Cortex of kidney (tissue), 1 donor: Measurements from ENCODE around the gene HVCN1.

Experiments
- DNase-seq: peaks from one replicate; lab custom pipeline; 2025; lab: John Stamatoyannopoulos, UW

HVCN1 gene

DNA sequence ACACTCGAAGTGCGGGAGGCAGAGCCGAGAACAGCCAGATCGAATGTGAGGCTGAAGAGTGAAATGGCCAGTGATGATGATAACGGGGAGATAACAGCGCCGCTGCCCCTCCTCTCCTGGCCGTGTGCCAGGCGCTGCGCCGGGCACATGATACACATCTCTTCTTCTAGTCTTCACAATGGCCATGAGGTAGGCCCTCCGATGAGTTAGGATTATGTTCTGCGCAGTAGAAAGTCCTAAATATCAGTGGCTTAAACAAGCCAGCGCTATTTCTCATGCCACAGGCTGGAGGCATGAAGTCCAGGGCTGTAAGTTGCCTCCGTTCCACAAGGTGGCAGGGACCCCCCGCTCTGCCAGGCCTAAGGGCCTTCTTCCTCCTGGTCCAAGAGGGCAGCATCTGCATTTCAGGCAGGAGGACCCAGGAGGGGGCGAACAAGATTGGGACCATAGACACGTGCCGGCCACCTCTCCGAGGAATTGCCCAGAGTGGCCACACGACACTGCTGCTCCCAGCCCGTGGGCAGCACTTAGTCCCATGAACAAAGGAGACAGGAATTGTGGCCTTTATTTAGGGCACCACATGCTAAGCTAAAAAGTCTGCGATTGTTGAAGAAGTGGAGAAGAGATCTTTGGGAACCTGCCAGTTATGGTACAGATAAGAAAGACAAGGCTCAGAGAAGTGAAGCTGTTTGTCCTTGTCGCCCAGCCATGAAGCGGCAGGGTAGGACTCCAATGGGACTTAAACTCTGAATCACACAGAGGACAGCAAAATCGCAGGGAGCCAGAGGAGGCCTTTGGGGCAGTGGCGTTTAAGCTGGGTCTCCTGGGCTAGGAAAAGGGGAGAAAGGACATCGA is 10.9 kb upstream of the HVCN1 start:
- DNase-seq: no peak

GRCh38 chr12:110698171-110698902 is 9.4 kb upstream of the HVCN1 start:
- no peak for DNase-seq

GRCh38 chr12:110697236-110697635 is 8.3 kb upstream of the HVCN1 start:
- no peak for DNase-seq

DNA sequence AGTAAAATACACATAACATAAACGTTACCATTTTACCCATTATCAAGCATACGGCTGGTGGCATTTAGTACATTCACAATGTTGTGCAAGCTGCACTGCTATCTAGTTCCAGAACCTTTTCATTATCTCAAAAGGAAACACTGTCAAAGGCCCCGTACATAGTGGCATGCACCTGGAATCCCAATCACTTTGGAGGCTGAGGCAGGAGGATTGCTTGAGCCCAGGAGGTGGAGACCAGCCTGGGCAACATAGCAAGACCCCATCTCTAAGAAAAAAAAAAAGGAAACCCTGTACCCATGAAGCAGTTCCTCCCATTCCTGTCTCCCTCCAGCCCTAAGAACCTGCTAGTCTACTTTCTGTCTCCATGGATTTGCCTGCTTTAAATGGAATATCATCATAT is 7.4 kb upstream of the HVCN1 start:
- DNase-seq: no peak

DNA sequence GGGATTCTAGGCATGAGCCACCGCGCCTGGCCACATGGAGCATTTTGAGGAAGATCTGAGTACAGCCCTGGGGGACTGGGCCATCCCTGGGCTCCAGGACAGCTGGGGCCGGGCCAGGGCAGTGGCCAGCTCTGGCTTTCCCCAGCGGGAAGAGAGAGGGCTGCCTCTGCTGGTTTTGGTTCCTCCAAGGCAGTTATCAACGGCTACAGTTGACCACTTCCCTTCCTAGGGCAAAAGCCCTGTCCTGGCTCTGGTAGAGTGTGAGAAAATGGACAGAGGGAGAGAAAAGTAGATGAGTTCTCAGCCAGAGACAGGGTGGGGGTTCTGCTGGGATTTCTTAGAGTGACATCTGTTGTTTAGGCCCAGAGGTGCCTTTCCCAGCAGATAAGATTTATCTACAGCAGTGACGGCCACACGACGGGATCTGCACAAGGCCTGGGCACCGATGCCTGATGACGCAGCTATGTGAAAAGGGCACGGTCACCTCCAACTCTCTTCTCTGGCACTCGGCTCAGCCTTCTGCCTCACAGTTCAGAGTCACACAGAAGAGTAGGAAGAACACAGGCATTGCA is 5.5 kb upstream of the HVCN1 start:
- no peak for DNase-seq

- DNase-seq: no peak
Observed at GRCh38 chr12:110693731-110694130, 4.8 kb upstream of the HVCN1 start.

DNA sequence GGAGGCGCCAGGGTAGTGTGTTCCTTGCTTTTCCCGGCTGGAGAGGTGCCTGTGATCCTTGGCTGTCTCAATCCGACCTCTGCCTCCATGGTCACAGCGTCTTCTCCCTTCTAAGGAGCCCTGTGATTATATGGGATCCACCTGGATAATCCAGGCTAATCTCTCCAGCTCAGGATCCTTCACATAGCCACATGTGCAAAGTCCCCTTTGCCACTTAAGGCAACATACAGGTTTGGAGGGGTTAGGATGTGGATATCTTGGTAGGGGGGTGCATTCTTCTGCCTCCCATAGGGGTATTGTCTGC is 1.2 kb upstream of the HVCN1 start:
- DNase-seq: no peak

GRCh38 chr12:110689281-110690126 is 589 bp upstream of the HVCN1 start:
- DNase-seq: no peak

GRCh38 chr12:110687396-110688169 is 1.3 kb downstream of the HVCN1 start:
- DNase-seq: no peak

DNA sequence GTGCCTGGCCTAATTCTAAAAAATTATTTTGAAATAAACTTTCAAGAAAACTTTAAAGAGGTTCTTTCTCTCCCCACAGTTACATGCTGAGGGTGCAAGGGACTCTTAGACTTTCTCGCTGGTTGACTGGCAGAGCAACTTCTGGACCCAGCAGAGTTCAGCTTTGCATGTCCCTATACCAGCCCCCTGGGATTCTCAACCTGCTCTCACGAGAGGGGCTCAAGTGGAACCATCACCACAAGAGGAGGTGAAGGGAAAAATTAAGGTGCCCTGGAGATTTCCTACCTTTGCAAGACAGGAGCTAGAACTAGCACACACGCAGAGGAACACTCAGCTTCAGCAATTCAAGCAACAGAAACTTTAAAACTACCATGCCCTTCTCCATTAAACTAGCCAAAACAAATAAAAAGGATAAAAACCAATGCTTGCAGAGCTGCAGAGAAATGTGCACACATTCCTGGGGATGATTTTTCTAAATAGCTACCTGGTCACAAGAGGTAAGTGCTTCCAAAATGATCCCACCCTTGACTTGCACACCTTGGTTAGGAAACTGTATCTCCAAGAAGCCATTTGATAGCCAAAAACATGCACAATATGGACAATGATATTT is 2.5 kb downstream of the HVCN1 start:
- no peak for DNase-seq

- DNase-seq: no peak
Observed at GRCh38 chr12:110684312-110684836, 4.5 kb downstream of the HVCN1 start.

- DNase-seq: no peak
Observed at GRCh38 chr12:110683888-110684287, 5.0 kb downstream of the HVCN1 start.

GRCh38 chr12:110680032-110680431 is 8.9 kb downstream of the HVCN1 start:
- DNase-seq: no peak

- no peak for DNase-seq
Observed at GRCh38 chr12:110679201-110679600, 9.7 kb downstream of the HVCN1 start.

DNA sequence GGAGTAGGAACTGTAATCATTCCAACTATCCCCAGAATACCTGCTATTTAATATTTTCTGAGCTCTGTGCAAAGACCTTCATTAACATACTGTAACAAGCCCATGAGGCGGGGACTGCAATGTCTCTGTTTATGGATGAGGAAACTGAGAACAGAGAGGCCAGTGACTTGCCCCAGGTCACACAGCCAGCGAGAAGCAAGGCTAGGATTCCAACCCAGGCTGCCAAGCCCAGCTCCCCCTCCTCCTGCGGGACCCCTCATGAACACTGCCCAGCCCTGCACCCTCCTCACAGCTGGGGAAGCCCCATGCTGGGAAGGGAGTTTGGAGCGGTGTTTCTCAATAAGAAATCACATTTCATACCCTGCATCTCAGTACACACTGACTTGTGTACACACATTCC is 10.9 kb downstream of the HVCN1 start:
- DNase-seq: no peak

DNA sequence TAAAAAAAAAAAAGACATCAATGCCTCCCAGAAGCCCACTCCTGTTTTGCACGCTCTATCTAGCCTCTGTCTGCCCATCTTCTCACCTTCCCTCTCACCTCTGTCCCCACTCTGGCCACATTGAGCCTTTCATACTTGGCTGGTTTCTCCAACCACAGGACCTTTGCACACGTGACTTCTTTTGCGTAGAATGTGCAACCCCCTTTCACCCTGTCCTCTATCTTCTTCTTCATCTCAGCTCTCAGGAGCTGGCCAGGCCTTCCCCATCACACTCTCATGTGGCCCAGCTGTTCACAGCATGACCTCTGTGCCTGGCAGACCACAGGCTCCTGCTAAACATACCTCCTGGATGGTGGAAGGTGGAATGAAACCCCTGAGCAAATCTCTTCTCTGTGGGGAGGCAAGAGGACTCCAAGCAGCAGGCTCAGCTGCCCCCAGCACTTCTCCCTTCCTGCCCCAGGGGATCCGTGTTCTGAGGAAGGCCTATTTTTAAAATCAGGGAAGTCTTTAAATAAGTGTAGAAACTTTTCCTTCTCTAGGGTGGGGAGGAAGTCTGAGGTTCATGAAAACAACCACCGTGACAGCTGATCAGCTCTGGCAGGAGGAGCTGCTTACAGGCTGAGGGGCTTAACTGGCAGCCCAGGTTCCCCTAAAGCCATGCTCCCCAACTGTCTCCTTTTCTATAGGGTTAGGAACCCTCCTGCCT is 11.6 kb downstream of the HVCN1 start:
- DNase-seq: no peak

- DNase-seq: no peak
Observed at GRCh38 chr12:110676171-110676570, 12.7 kb downstream of the HVCN1 start.

DNA sequence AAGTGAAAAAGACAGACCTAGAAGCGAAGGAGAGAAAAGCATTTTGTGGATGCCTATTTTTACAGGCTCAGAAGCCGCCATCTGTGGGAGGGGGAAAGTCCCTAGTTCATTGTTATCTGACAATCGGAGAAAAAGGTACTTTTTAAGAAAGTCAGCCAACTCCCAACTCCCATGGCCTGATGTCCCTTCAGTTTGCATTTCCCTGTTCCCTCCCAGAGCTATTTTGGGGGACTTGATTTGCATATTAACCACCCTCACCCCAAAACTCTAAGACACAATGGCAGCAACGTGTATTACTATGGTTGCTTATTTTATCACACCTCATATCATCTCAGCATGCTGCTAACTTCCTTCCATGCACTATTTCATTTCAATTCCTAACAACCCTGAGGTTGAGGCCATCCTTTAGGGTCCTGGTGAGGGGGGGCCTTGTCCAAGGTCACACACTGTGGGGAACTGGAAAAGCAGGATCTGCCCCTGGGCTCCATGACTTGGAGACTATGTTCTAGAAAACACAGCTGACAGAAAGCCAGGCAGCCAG is 18.7 kb downstream of the HVCN1 start:
- DNase-seq: no peak

DNA sequence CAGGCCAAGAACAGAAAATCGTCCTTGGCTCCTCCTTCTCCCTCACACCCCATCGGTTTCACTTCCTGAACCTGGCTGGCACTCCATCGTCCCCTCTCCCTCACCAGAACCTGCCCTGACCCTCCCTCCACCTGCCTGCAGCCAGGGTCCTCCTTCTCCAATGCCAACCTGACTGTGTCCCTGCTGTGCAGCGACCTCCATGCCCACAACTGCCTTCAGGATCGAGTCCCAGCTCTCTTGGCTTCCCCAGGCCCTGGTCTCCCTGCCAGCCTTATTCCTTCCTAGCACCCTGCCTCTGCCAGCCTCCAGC is 19.8 kb downstream of the HVCN1 start:
- no peak for DNase-seq
